HT1080 (cell line): ENCODE results near the gene SHISAL1. TPM values are rescaled to one million over a fixed set of nuclear protein-coding genes. Genes with fewer than 3 reads are reported as not detected.
"Not testable (repeated sequence)": the region's sequence is repeated elsewhere in the genome, so short reads cannot be mapped to it uniquely, and the experiment has no call there.

ENCODE experiments used
- DNase-seq: peaks from one replicate; pipeline ENCODE4 v3.0.0-alpha.2; 2015; ENCODE audit warnings: low read depth
- total RNA-seq: library from RNA; depleted of rRNA; stranded (reverse); fragments of >200 nt; shearing (Covaris generic); gene quantifications from 2 replicates; pipeline ENCODE4 v1.2.3, GENCODE V29; 2014

SHISAL1 gene
- total RNA-seq, 1 experiment from 2014 or later, result 2.1 TPM

DNA sequence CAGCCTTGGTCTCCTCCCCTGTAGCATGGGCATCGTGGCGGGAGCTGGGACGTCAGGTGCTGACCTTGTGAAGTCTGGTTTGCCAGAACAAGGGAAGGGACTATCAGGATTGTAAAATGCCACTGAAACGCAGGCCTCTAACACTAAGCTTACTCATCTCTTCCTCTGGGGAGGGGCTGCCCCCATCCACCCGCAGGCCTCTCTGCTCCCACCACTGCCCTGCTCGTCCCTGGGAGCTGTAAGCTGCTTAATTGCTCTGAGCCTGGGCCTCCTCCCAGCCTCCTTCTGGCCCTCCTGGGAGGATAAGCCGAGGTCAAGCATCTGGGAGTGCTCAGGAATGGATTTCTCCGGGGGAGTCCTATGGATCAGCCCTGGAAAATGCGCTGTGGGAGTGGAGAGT, 8.4 kb downstream of the SHISAL1 start:
- DNase-seq, result peak; percentile 42

GRCh38 chr22:44302363-44302762, 10.4 kb downstream of the SHISAL1 start:
- not testable (repeated sequence) for DNase-seq

DNA sequence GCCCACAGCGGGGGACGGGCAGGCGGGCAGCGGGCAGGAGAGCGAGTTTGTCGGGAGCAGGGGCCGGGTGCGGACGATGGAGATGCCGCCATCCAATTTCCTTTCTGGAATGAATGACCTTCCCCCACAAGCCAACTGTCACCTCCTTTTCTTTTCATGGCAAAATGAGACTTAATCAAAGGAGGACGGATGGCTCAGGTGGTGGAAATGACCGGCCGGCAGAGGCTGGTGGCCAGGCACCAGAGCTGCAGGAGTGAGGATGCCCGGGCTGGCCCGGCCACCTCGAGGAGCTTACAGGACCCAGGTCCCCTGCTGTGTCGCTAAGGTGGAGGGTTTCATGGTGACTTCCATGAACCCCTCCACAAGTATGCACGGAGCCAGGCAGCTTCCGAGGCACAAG, 11.7 kb downstream of the SHISAL1 start:
- DNase-seq, result no peak

DNA sequence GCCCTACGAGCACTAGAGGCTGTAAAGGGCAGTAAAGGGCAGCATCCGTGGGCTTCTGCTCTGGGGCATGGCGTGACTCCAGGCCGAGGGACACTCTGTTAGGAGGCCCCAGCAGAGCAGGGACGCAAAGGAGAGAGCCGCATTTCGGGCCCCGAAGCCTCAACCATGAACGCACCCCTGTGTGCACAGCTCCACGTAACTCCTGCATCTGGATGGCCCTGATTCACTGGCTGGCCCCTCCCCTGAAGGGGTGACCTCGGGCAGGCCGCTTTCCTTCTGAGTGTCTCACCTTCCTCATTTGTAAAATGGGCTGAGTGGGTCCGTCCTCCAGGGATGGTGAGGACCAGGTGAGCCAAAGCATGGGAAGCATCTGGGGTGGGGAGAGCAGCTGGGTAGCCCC, 13.6 kb downstream of the SHISAL1 start:
- DNase-seq, result no peak

- no peak for DNase-seq
Observed at GRCh38 chr22:44298406-44299091, 14.2 kb downstream of the SHISAL1 start.

- DNase-seq, result no peak
Observed at GRCh38 chr22:44297470-44298061, 15.2 kb downstream of the SHISAL1 start.

DNA sequence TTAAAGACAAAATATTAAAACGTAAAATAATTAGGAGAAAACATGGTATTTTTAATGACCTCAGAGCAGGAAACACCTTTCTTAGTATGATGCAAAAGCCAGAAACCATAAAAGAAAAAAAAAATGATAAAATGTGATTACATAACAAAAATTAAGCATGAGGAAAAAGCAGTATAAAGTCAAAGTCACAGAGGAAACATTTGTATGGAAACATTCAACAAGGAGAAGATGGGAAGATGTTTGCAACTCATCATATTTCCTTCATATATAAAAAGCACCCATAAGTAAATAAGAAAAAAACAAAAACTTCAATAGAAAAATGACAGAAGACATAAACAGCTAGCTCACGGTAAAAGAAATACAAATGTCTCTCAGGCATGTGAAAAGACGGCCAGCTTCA, 17.3 kb downstream of the SHISAL1 start:
- no peak for DNase-seq

DNA sequence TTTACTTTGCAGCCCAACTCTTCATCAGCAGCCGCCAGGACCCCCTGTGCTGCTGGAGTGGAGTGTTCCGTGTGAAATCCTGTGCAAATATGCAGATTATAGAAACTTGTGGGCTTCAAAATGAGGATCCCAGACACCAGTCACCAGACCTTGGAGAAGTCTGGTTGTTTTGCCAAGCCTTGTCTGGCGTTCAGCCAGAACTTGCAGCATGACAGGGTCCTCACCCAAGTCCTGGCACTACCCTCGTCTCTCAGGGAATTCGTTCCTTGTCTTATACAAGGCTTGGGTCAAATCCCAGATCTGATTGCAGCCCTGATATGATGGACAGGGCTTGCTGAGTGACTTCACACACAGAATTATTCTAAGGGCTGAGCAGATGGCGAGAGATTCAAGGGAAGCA, 18.9 kb downstream of the SHISAL1 start:
- no peak for DNase-seq

GRCh38 chr22:44293034-44293433, 19.7 kb downstream of the SHISAL1 start:
- DNase-seq, result no peak

DNA sequence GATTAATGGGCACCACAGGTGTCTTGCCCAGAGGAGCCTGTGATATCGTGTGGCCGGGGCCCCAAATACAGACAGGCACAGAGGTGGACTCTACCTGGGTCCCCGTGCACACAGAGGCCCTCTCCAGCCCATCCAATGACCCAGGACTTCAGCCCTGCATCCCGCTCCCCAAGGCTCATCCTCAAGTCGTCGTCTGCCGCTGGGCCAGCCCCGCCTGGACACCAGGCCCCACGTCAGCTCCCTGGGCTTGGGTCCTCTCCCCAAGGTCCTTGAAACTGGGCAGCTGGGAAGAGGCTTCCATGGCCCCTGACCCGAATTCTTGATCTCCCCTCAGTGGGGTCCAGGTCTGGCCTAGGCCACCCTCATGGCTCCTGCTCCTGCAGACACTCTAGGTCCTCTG, 20.2 kb downstream of the SHISAL1 start:
- DNase-seq, result no peak

DNA sequence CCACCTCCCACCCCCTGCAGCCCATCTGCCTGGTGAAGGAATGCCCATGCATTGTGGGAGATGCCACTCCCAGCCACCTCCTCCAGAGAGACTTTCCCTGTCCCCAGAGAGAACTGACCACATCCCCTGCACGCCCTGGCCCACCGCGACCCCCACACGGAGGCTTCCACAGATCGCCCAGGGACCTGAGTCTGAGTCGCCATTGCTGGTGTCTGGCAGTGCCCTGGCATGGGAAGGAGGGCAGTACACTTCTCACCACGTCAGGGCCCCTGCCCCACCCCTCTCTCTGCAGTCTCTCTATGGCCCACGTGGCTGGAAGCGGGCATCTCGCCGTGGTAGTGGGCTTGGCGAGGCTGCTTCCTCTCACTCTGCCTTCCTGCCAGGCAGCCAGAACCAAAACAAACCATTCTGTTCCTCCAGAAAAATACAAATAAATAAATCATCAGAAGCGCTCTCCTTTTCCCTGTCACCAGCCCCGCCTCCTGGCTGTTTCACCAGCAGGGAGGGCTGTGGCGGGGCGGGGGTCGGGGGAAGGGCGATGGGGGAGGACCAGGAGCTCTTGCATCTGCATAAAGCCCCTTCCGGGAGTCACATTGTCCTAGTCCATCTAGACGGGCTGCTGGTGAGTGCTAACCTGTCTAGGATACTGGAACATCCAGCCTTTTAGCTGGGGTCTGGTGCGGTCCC, 20.9 kb downstream of the SHISAL1 start:
- no peak for DNase-seq

DNA sequence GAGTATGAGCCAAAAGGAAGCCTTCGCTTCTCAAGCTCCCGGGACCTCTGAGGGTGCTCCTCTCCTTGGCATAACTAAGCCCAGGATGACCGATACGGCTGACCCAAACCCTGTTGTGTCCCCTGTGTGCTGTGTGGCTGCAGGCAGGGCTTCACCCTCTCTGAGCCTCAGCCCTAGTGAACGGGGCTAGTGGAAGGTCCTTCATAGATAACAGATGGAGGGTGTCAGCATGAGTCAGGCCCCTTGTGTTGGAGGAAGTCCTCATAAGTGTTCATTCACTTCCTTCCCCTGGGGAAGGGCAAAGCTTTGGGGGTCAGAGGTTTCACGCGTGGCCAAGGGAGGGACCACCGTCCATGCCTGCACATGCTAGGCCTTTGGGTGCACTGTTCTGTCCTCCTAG, 21.5 kb downstream of the SHISAL1 start:
- peak; percentile 15 for DNase-seq

DNA sequence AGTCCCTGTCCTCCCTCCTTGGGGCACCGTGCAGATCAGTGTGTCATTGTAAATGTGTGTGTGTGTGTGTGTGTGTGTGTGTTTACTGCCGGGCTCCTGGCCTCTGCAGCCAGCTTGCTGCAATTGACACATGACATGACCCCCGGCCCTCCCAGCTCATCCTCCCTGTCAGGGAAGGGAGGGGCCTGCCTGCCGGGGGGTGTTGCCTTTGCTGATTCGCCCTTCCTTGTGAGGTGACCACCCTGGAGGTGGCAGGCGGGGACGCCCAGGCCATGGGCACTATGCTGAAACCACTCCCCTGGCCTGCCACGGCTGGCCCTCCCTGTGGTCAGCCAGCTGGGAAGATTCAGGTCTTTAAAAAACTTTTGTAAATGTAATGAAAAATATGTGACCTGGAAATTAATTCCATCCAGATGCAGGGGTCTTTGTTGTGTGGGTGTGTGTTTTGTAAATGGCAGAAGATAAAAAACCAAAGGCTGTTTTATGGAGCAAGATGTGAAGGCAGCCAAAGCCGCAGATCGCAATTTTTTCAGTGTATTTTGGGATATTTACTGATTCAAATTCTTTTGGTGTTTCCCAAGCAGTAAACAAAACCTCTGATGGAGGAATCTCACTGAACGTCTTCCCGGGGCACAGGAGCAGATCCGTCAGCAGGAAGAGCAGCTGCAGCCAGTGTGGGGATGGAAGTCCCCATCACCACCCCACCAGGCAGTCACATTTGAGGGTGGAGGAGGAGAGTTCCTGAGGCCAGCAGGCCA, 23.2 kb downstream of the SHISAL1 start:
- DNase-seq, result no peak

DNA sequence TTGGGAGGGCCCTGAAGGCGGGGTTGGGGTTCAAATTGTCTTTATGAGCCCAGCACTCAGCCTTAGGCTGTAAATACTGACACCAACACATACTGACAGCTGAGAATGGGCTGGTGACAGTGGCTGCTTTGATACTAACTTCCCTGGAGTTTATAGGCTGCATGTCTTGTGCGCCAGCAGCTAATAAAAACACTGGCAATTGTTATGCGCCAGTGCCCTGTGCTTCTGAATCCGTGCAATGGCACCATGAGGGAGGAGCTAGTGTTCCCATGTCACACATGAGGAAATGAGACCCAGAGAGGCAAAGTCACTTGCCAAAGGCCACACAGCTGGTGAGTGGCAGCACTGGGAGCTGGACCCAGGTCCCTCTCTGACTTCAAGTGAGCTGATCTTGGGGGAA, 23.8 kb downstream of the SHISAL1 start:
- no peak for DNase-seq

GRCh38 chr22:44287741-44288140, 25.0 kb downstream of the SHISAL1 start:
- no peak for DNase-seq

GRCh38 chr22:44287121-44287693, 25.5 kb downstream of the SHISAL1 start:
- no peak for DNase-seq

DNA sequence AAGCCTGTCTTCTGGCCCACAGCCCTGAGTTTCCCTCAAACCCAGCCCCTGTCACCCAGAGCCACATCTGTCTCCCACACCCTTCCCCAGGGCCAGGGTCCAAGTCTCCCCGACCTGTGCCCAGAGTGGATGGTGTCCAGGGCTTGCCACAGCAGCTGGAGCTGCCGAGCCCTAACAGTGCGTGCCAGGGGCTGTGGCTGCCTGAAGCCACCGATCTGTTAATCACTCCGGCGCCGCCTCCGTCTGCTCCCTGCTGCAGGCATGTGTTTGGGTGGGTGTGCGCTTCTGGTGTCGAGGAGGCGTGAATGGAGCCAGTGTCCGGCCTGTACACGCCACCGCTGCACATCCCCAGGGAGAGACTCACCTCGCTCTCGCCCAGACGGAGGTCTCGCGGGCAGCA, 26.1 kb downstream of the SHISAL1 start:
- DNase-seq, result no peak

- no peak for DNase-seq
Observed at GRCh38 chr22:44284711-44285110, 28.0 kb downstream of the SHISAL1 start.

DNA sequence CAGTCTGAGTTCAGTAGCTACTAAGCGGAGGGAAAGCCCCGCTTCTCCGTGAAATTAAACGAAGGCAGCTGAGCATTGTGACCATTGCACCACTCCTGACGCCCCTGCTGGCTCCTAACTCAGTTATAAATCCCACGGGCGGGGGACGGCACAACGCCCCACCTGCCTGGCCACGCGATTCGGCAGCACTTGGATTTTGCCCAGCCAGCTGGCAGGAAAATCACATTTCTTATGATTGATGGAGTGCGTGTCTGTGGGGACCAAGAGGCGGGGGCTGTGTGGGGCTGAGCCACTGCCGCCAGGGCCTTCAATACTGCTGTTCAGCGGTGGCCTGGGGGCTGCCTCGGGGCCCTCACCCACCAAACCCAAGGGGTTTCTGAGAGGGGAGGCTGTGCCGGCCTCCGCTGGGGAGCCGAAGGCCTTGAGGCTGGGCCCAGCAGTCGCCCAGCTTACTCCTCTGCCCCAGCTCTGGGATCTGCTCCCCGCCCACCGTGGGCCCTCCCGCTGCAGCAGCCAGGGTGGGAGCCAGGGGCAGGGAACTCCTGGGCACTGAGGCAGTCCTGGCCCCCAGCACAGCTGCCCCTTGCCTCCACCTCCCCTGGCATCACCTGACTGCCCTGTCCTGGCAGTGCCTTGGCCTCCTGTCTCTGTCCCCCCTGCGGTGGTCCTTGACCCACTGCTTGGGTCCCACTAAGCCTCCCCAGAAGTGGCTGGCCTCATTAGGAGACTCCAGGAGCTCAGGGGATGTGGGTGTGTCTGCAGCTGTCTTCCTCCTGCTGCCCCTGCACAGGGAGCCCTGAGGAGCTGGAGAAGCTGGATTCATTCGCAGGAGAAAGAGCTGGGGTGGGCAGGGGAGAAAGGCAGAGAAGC, 30.7 kb downstream of the SHISAL1 start:
- no peak for DNase-seq

DNA sequence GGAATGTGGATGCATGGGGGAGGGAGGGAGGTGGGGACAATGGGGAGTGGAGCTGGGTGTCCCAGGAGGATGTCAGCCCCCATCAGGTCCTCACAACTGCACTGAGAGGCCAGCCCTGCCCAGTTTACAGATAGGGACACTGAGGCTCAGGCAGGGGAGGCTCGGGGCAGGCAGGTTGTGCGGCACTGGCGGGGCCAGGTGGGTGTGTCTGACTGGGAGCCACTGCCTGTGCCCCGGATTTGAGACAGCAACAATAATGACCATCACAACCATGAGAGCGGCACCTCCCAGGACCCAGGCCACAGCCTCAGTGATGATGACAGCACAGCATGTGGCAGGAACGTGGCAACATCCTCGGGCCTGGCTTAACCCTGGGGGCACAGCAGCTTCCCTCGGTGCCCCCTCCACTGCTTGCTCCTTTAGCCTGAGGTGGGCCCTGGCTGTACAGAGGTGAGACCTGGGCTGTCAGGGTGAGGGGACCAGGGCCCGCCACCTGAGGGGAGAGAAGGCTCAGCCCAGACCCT, 32.0 kb downstream of the SHISAL1 start:
- DNase-seq, result no peak

GRCh38 chr22:44279069-44279360, 33.7 kb downstream of the SHISAL1 start:
- DNase-seq, result no peak
